SK-N-SH (cell line): Measurements from ENCODE around the gene KRTAP10-10. TPM values are rescaled to one million over a fixed set of nuclear protein-coding genes. Genes with fewer than 3 reads are reported as not detected.

ENCODE experiments used
- CTCF ChIA-PET: fragments of 300-600, 350-600 bp; formaldehyde crosslinking; extraction: SDS; loops from one replicate; lab custom pipeline; 2021; lab: Yijun Ruan, JAX
- POLR2A ChIA-PET: fragments of 350-600 bp; sonication (Branson Sonifier 250); formaldehyde crosslinking; extraction: SDS; loops from one replicate; lab custom pipeline; 2020; ENCODE audit warnings: antibody characterized with exemption, inconsistent platforms; lab: Yijun Ruan, JAX
- DNase-seq: peaks from one replicate; pipeline ENCODE4 v3.0.0; 2012
- H2AFZ ChIP-seq: fragments of 200-600 bp; sonication (generic); 2 replicates; pipeline ENCODE4 v1.8.1; 2016; ENCODE audit warnings: antibody characterized with exemption, mild to moderate bottlenecking, low read depth
- H3F3A ChIP-seq: fragments of 200-600 bp; sonication (generic); replicated peaks from 2 replicates; pipeline ENCODE3; 2016; ENCODE audit warnings: antibody characterized with exemption, mild to moderate bottlenecking; ENCODE audit not compliant: insufficient read depth
- H3K27ac ChIP-seq, 2 experiments: fragments of 200-500 bp in 1 of 2; fragments of 200-600 bp in 1 of 2; sonication (Bioruptor generic) in 1 of 2; sonication (generic), shearing (Covaris generic) in 1 of 2; 2 replicates each; pipeline versions ENCODE4 v1.5.1 to v1.6.1; 2014 to 2016; ENCODE audit warnings: low read depth in 2 of 2, inconsistent platforms in 1 of 2, low read length in 1 of 2, mild to moderate bottlenecking in 1 of 2, mixed read lengths in 1 of 2
- H3K27me3 ChIP-seq: fragments of 200-600 bp; sonication (generic), shearing (Covaris generic); 2 replicates; pipeline ENCODE4 v1.6.1; 2016; ENCODE audit warnings: mixed run types; ENCODE audit not compliant: insufficient read depth
- H3K36me3 ChIP-seq, 2 experiments: fragments of 200-500 bp in 1 of 2; fragments of 200-600 bp in 1 of 2; sonication (Bioruptor generic) in 1 of 2; sonication (generic) in 1 of 2; replicated peaks in 1 of 2; 2 replicates each; pipeline versions ENCODE3 to v1.5.1; 2014 to 2016; ENCODE audit warnings: low read length in 1 of 2, mild to moderate bottlenecking in 1 of 2; ENCODE audit not compliant: insufficient read depth in 2 of 2, control insufficient read depth in 1 of 2
- H3K4me1 ChIP-seq, 2 experiments: fragments of 200-500 bp in 1 of 2; fragments of 200-600 bp in 1 of 2; sonication (Bioruptor generic) in 1 of 2; sonication (generic), shearing (Covaris generic) in 1 of 2; 2 replicates each; pipeline versions ENCODE4 v1.5.1 to v1.6.1; 2014 to 2016; ENCODE audit warnings: low read depth in 1 of 2, low read length in 1 of 2, mixed run types in 1 of 2; ENCODE audit not compliant: insufficient read depth in 2 of 2, control insufficient read depth in 1 of 2
- H3K4me2 ChIP-seq: fragments of 200-600 bp; sonication (generic), shearing (Covaris generic); 2 replicates; pipeline ENCODE4 v1.6.1; 2017; ENCODE audit warnings: mixed run types
- H3K4me3 ChIP-seq, 2 experiments: fragments of 200-500 bp in 1 of 2; fragments of 200-600 bp in 1 of 2; sonication (Bioruptor generic) in 1 of 2; sonication (generic), shearing (Covaris generic) in 1 of 2; 2 replicates each; pipeline versions ENCODE4 v1.5.1 to v1.8.1; 2014 to 2016; ENCODE audit warnings: low read depth in 2 of 2, inconsistent platforms in 1 of 2, low read length in 1 of 2, mild to moderate bottlenecking in 1 of 2, mixed read lengths in 1 of 2, moderate library complexity in 1 of 2
- H3K79me2 ChIP-seq: fragments of 200-600 bp; sonication (generic); 2 replicates; pipeline ENCODE4 v1.8.1; 2017; ENCODE audit warnings: mild to moderate bottlenecking; ENCODE audit not compliant: insufficient read depth
- H3K9ac ChIP-seq: fragments of 200-600 bp; sonication (generic); 2 replicates; pipeline ENCODE4 v1.6.1; 2017; ENCODE audit warnings: mixed run types
- H3K9me2 ChIP-seq: fragments of 200-600 bp; sonication (generic); 2 replicates; pipeline ENCODE4 v1.6.1; 2017; ENCODE audit warnings: mixed run types
- H3K9me3 ChIP-seq: fragments of 200-600 bp; sonication (generic); 2 replicates; pipeline ENCODE4 v1.6.1; 2017; ENCODE audit warnings: mixed run types, mild to moderate bottlenecking, moderate library complexity
- H4K20me1 ChIP-seq: fragments of 200-600 bp; sonication (generic); 2 replicates; pipeline ENCODE4 v1.6.1; 2017; ENCODE audit warnings: mild to moderate bottlenecking, mixed run types; ENCODE audit not compliant: insufficient read depth
- EP300 ChIP-seq, 2 experiments: IDR thresholded peaks; 2 replicates each; pipeline versions ENCODE4 v1.4.0 to v1.6.1; 2012; ENCODE audit warnings: borderline replicate concordance in 1 of 2, low read depth in 1 of 2, low read length in 1 of 2
- EZH2phosphoT487 ChIP-seq: fragments of 200-600 bp; sonication (generic); IDR thresholded peaks from 2 replicates; pipeline ENCODE4 v1.6.1; 2017; ENCODE audit warnings: low read depth, mixed run types, mild to moderate bottlenecking, antibody characterized with exemption, moderate library complexity, borderline replicate concordance
- FOSL2 ChIP-seq: IDR thresholded peaks from 2 replicates; pipeline ENCODE4 v1.4.0; 2012; ENCODE audit warnings: low read depth, mild to moderate bottlenecking, moderate library complexity, borderline replicate concordance
- JUND ChIP-seq: IDR thresholded peaks from 2 replicates; pipeline ENCODE4 v1.4.0; 2012
- MEF2A ChIP-seq: IDR thresholded peaks from 2 replicates; pipeline ENCODE4 v1.4.0; 2012; ENCODE audit warnings: low read depth, borderline replicate concordance
- RFX5 ChIP-seq: IDR thresholded peaks from 2 replicates; pipeline ENCODE4 v1.6.1; 2012; ENCODE audit warnings: mild to moderate bottlenecking, improper control_type of control experiment, low read length
- SMC3 ChIP-seq: IDR thresholded peaks from 2 replicates; pipeline ENCODE4 v1.6.1; 2012; ENCODE audit warnings: low read depth, low read length, improper control_type of control experiment
- TCF12 ChIP-seq: IDR thresholded peaks from 2 replicates; pipeline ENCODE4 v1.4.0; 2012
- TEAD4 ChIP-seq: IDR thresholded peaks from 2 replicates; pipeline ENCODE4 v1.4.0; 2012; ENCODE audit warnings: mild to moderate bottlenecking, borderline replicate concordance; ENCODE audit not compliant: insufficient read depth
- WGBS: methylation state at CpG from one replicate; pipeline ENCODE4 v1.1.6; 2017; ENCODE audit warnings: low lambda C conversion rate; 5-methylcytosine and 5-hydroxymethylcytosine counted together
- polyA plus RNA-seq, 3 experiments: library from polyadenylated mRNA; depleted of rRNA; stranded (reverse); fragments of >200 nt; gene quantifications; 2 replicates each; pipeline ENCODE4 v1.2.3, GENCODE V29; 2012
- TF ChIP-seq, protein P1 (sequence below): IDR thresholded peaks from 2 replicates; pipeline ENCODE4 v1.4.0; 2012; ENCODE audit warnings: low read depth, borderline replicate concordance
- TF ChIP-seq, protein P2 (sequence below): IDR thresholded peaks from 2 replicates; pipeline ENCODE4 v1.4.0; 2012; ENCODE audit warnings: low read depth
- TF ChIP-seq, protein P3 (sequence below): fragments of 200-600 bp; sonication (generic); IDR thresholded peaks from 2 replicates; pipeline ENCODE4 v1.6.1; 2017; ENCODE audit warnings: antibody characterized with exemption, mild to moderate bottlenecking, moderate library complexity
- TF ChIP-seq, protein P4 (sequence below): fragments of 150-350 bp; IDR thresholded peaks from 2 replicates; pipeline ENCODE4 v1.6.1; 2016; ENCODE audit warnings: mild to moderate bottlenecking, low read depth, low read length
- TF ChIP-seq, protein P5 (sequence below): fragments of 150-350 bp; IDR thresholded peaks from 2 replicates; pipeline ENCODE4 v1.6.1; 2017; ENCODE audit warnings: antibody characterized with exemption, low read length, low read depth, borderline replicate concordance

KRTAP10-10 gene, protein sequence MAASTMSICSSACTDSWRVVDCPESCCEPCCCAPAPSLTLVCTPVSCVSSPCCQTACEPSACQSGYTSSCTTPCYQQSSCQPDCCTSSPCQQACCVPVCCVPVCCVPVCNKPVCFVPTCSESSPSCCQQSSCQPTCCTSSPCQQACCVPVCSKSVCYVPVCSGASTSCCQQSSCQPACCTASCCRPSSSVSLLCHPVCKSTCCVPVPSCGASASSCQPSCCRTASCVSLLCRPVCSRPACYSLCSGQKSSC
- not detected in 2 replicates for polyA plus RNA-seq (2012; rRNA removed)
- polyA plus RNA-seq (2012; cell fraction: cytosol; rRNA removed) = not detected in 2 replicates
- not detected in 2 replicates for polyA plus RNA-seq (2012; cell fraction: nucleus; rRNA removed)

DNA sequence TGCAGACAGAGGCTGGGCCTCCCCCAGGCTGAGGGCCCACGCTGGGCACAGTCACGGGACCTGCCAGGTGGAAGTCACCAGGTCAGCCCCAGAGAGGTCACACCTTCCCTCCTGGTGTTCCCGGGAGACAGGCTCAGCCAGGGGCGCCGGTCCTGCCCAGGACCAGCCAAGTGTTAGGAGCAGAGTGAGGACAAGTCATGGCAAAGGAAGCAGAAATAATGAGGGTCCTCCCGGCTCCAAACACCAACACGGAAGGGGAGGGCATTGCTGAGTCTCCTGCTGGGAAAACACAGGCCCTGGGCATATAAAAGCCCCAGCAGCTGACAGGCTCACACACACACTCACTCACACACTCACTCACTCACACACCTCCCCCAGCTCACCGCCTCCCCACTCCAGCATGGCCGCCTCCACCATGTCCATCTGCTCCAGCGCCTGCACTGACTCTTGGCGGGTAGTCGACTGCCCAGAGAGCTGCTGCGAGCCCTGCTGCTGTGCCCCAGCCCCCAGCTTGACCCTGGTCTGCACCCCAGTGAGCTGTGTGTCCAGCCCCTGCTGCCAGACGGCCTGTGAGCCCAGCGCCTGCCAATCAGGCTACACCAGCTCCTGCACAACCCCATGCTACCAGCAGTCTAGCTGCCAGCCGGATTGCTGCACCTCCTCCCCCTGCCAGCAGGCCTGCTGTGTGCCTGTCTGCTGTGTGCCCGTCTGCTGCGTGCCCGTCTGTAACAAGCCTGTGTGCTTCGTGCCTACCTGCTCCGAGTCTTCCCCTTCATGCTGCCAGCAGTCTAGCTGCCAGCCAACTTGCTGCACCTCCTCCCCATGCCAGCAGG is at the start of gene KRTAP10-10:
TSS of gene KRTAP10-10 (plus strand) at position 339 of the 833 bp plus-strand sequence. CDS start at position 401, 62 bp downstream.
- no peak for DNase-seq
- POLR2A ChIA-PET = no interaction called here
- no peaks in the 10 kb centered on the region for H3K9me2 ChIP-seq
- H3K4me2 ChIP-seq = no peak within 1 kb of the TSS
- WGBS = 10% methylated on average over 17 of the region's 21 CpGs
- no peaks in the 10 kb centered on the region for H3K79me2 ChIP-seq
- no peak within 1 kb of the TSS for H3K9ac ChIP-seq
- no peaks in the 10 kb centered on the region for H3F3A ChIP-seq
- CTCF ChIA-PET = interaction anchor here (1.1 kb wide), 1 partner anchor 12 kb away, joined by 4 read pairs; no protein-coding TSS in a partner anchor
- 0 out of 2 replicates have a peak, but pooled peaks cover 6% of the 10 kb centered on the region for H3K9me3 ChIP-seq
- no peaks in the 10 kb centered on the region for H3K36me3 ChIP-seq
- peaks cover 8% of the 10 kb centered on the region; the same call in 1 of the 2 replicates for H3K27me3 ChIP-seq
- H3K4me3 ChIP-seq = no peak within 1 kb of the TSS
- H2AFZ ChIP-seq = no peak within 1 kb of the TSS
- H3K4me1 ChIP-seq = no peaks in the 10 kb centered on the region; a peak in 1 of 4 replicates
- H3K27ac ChIP-seq = no peak within 1 kb of the TSS
- H4K20me1 ChIP-seq = no peaks in the 10 kb centered on the region
- no peak for TF ChIP-seq MEF2A
- TF ChIP-seq, protein P1, sequence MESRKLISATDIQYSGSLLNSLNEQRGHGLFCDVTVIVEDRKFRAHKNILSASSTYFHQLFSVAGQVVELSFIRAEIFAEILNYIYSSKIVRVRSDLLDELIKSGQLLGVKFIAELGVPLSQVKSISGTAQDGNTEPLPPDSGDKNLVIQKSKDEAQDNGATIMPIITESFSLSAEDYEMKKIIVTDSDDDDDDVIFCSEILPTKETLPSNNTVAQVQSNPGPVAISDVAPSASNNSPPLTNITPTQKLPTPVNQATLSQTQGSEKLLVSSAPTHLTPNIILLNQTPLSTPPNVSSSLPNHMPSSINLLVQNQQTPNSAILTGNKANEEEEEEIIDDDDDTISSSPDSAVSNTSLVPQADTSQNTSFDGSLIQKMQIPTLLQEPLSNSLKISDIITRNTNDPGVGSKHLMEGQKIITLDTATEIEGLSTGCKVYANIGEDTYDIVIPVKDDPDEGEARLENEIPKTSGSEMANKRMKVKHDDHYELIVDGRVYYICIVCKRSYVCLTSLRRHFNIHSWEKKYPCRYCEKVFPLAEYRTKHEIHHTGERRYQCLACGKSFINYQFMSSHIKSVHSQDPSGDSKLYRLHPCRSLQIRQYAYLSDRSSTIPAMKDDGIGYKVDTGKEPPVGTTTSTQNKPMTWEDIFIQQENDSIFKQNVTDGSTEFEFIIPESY = no peak
- TF ChIP-seq JUND = no peak
- TF ChIP-seq, protein P2, sequence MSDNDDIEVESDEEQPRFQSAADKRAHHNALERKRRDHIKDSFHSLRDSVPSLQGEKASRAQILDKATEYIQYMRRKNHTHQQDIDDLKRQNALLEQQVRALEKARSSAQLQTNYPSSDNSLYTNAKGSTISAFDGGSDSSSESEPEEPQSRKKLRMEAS = no peak
- TF ChIP-seq RFX5 = no peak
- no peak for TF ChIP-seq EZH2phosphoT487
- TF ChIP-seq, protein P3, sequence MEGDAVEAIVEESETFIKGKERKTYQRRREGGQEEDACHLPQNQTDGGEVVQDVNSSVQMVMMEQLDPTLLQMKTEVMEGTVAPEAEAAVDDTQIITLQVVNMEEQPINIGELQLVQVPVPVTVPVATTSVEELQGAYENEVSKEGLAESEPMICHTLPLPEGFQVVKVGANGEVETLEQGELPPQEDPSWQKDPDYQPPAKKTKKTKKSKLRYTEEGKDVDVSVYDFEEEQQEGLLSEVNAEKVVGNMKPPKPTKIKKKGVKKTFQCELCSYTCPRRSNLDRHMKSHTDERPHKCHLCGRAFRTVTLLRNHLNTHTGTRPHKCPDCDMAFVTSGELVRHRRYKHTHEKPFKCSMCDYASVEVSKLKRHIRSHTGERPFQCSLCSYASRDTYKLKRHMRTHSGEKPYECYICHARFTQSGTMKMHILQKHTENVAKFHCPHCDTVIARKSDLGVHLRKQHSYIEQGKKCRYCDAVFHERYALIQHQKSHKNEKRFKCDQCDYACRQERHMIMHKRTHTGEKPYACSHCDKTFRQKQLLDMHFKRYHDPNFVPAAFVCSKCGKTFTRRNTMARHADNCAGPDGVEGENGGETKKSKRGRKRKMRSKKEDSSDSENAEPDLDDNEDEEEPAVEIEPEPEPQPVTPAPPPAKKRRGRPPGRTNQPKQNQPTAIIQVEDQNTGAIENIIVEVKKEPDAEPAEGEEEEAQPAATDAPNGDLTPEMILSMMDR = no peak
- TF ChIP-seq, protein P4, sequence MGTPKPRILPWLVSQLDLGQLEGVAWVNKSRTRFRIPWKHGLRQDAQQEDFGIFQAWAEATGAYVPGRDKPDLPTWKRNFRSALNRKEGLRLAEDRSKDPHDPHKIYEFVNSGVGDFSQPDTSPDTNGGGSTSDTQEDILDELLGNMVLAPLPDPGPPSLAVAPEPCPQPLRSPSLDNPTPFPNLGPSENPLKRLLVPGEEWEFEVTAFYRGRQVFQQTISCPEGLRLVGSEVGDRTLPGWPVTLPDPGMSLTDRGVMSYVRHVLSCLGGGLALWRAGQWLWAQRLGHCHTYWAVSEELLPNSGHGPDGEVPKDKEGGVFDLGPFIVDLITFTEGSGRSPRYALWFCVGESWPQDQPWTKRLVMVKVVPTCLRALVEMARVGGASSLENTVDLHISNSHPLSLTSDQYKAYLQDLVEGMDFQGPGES = no peak
- no peak for TF ChIP-seq FOSL2
- no peak for TF ChIP-seq SMC3
- no peak for TF ChIP-seq TCF12
- no peak for TF ChIP-seq EP300 (IDR thresholded peaks at IDR 0.05; ENCODE audit: borderline replicate concordance in 1 of 2, low read depth in 1 of 2, low read length in 1 of 2)
- no peak for TF ChIP-seq TEAD4
- TF ChIP-seq, protein P5, sequence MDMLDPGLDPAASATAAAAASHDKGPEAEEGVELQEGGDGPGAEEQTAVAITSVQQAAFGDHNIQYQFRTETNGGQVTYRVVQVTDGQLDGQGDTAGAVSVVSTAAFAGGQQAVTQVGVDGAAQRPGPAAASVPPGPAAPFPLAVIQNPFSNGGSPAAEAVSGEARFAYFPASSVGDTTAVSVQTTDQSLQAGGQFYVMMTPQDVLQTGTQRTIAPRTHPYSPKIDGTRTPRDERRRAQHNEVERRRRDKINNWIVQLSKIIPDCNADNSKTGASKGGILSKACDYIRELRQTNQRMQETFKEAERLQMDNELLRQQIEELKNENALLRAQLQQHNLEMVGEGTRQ = no peak
